Body of pancreas (tissue), 4 donors: ENCODE data around the gene C1GALT1. TPM values are rescaled to one million over a fixed set of nuclear protein-coding genes. Genes with fewer than 3 reads are reported as not detected.
"Not testable (repeated sequence)": the region's sequence is repeated elsewhere in the genome, so short reads cannot be mapped to it uniquely, and the experiment has no call there.

Experiments
- ATAC-seq: fragments of 150-250 bp; one replicate; pipeline ENCODE4 v1.9.1; 2016
- DNase-seq, 4 donors: peaks; one replicate each; pipeline ENCODE4 v3.0.0-alpha.2; 2019
- H3K27ac ChIP-seq, 4 donors: fragments of 200-600 bp; sonication (generic); 1 replicate in 3 of 4; 2 replicates in 1 of 4; pipeline versions ENCODE4 v1.5.1 to v1.6.1; 2016 to 2019; ENCODE audit warnings: mild to moderate bottlenecking in 1 of 4, mixed read lengths in 1 of 4, moderate library complexity in 1 of 4
- H3K27me3 ChIP-seq, 2 donors: fragments of 200-600 bp; sonication (generic); one replicate each; pipeline ENCODE4 v1.6.0; 2016; ENCODE audit warnings: mild to moderate bottlenecking in 1 of 2
- H3K36me3 ChIP-seq, 2 donors: fragments of 200-600 bp; sonication (generic); replicated peaks in 1 of 2; 2 replicates each; pipeline ENCODE4 v1.5.1; 2016; ENCODE audit warnings: low read depth in 2 of 2; ENCODE audit not compliant: insufficient read depth in 1 of 2
- H3K4me1 ChIP-seq: fragments of 200-600 bp; sonication (generic); one replicate; pipeline ENCODE4 v1.6.0; 2016
- H3K4me3 ChIP-seq, 2 donors: fragments of 200-600 bp; sonication (generic); 1 replicate in 1 of 2; 2 replicates in 1 of 2; pipeline ENCODE4 v1.5.1; 2016 to 2019
- H3K9me3 ChIP-seq, 3 donors: fragments of 200-600 bp; sonication (generic); 1 replicate in 2 of 3; 2 replicates in 1 of 3; pipeline ENCODE4 v1.5.1; 2016
- CTCF ChIP-seq, 7 experiments: fragments of 450-650 bp in 4 of 7; fragments of 200-600 bp in 3 of 7; sonication (generic) in 3 of 7; IDR thresholded peaks; one replicate each; pipeline ENCODE4 v1.5.1; 2016 to 2019; ENCODE audit warnings: antibody characterized with exemption in 7 of 7
- POLR2A ChIP-seq, 3 donors: fragments of 450-650 bp; IDR thresholded peaks; one replicate each; pipeline ENCODE4 v1.6.1; 2016; ENCODE audit warnings: antibody characterized with exemption in 3 of 3, mild to moderate bottlenecking in 2 of 3
- WGBS, 2 donors: methylation state at CpG; one replicate each; pipeline ENCODE4 v1.1.5; 2017; 5-methylcytosine and 5-hydroxymethylcytosine counted together
- intact Hi-C: fragments of 100-400 bp; cut with DNase I; formaldehyde crosslinking; loops from one replicate; pipeline ENCODE4 v1.15.1; 2023
- total RNA-seq, 2 donors: library from RNA; depleted of rRNA; stranded (reverse); fragments of >200 nt; gene quantifications; one replicate each; pipeline ENCODE4 v1.1.0, GENCODE V29; 2016

C1GALT1 gene
- total RNA-seq, 2 donors from 2014 or later = 9.1 to 13.8 TPM

GRCh38 chr7:7151285-7151684 is 31.1 kb upstream of the C1GALT1 start:
- Histone ChIP-seq H3K27ac (no peak overlapping the region), H3K36me3 (no peaks in the 10 kb centered on the region), H3K4me1 (peaks cover 8% of the 10 kb centered on the region), H3K27me3 (no peaks in the 10 kb centered on the region), H3K4me3 (no peak overlapping the region), H3K9me3 (no peaks in the 10 kb centered on the region)
- 44 to 45% methylated on average over 3 of the region's 3 CpGs for WGBS, 2 donors
- no peak for DNase-seq
- no peak for TF ChIP-seq CTCF (IDR thresholded peaks at IDR 0.05)
- no peak for ATAC-seq
- intact Hi-C loops = no loop called here

DNA sequence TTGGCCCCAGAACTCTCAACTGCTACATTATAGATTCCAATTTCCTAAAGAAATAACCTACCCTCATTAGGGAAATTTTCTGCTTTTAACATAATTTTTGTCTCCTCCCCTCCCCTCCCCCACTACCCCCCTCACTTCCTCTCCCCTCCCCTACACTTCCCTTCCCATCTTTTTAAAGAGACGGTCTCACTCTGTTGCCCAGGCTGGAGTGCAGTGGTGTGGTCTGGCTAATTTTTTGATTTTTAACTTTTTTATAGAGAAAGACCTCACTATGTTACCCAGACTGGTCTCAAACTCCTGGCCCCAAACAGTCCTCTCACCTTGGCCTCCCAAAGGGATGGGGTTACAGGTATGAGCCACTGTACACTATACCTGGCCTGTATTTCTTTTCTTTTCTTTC is 30.5 kb upstream of the C1GALT1 start:
- no peak overlapping the region for H3K27ac ChIP-seq
- intact Hi-C loops = no loop called here
- no peaks in the 10 kb centered on the region for H3K9me3 ChIP-seq
- no peak for TF ChIP-seq CTCF (IDR thresholded peaks at IDR 0.05)
- TF ChIP-seq POLR2A (IDR thresholded peaks at IDR 0.05) = no peak
- no peak overlapping the region for H3K4me3 ChIP-seq
- no peaks in the 10 kb centered on the region for H3K36me3 ChIP-seq
- 80 to 96% methylated on average over 1 of the region's 1 CpG for WGBS, 2 donors
- ATAC-seq (no peak), DNase-seq (no peak)
- peaks cover 8% of the 10 kb centered on the region for H3K4me1 ChIP-seq
- H3K27me3 ChIP-seq = no peaks in the 10 kb centered on the region

DNA sequence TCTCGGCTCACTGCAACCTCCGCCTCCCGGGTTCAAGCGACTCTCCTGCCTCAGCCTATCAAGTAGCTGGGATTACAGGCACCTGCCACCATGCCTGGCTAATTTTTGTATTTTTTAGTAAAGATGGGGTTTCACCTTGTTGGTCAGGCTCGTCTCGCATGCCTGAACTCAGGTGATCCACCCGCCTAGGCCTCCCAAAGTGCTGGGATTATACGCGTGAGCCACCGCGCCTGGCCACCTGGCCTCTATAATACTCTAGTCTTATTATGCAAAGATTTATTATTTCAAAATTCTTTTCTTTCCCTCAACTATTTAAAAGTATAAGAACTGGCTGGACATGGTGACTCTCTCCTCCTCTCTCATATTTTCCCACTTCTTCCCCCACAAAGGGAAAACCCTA is 30.0 kb upstream of the C1GALT1 start:
- no peaks in the 10 kb centered on the region for H3K36me3 ChIP-seq
- intact Hi-C loops = no loop called here
- ATAC-seq = no peak
- no peak overlapping the region for H3K4me3 ChIP-seq
- H3K27me3 ChIP-seq = no peaks in the 10 kb centered on the region
- no peak overlapping the region for H3K27ac ChIP-seq
- H3K9me3 ChIP-seq = no peaks in the 10 kb centered on the region
- no peak for TF ChIP-seq POLR2A (IDR thresholded peaks at IDR 0.05)
- no peak for TF ChIP-seq CTCF (IDR thresholded peaks at IDR 0.05)
- DNase-seq = no peak
- peaks cover 8% of the 10 kb centered on the region for H3K4me1 ChIP-seq
- 95 to 97% methylated on average over 11 of the region's 11 CpGs for whole genome bisulfite sequencing, 2 donors

GRCh38 chr7:7154355-7154754 is 28.0 kb upstream of the C1GALT1 start:
- H3K27ac ChIP-seq, DNase-seq, H3K27me3 ChIP-seq, H3K4me1 ChIP-seq, H3K9me3 ChIP-seq, H3K36me3 ChIP-seq, H3K4me3 ChIP-seq, intact Hi-C loops, ATAC-seq: not testable (repeated sequence)
- WGBS, 2 donors = 38 to 50% methylated on average over 1 of the region's 1 CpG

DNA sequence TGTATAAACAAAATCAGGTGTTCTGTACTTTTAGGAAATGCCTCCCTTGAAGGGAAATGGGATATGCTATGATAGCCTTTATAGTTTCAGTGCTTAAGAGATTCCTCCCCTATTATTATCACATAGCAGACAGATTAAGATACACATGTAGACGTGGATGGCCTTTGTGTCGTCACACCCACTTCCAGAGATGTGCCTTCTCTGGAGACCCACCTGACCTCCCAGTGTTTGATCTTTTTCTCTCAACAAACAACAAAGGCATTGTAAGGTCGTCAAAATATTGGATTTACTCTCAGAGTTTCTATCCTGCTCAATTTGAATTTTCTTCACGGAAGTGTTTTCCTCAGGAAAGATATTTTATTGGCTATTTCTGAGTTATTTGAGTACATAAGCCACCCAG is 25.7 kb upstream of the C1GALT1 start:
- intact Hi-C loops = no loop called here
- Histone ChIP-seq H3K27ac (no peak overlapping the region), H3K27me3 (no peaks in the 10 kb centered on the region), H3K4me1 (no peaks in the 10 kb centered on the region), H3K4me3 (no peak overlapping the region), H3K9me3 (no peaks in the 10 kb centered on the region), H3K36me3 (no peaks in the 10 kb centered on the region)
- WGBS, 2 donors = 53 to 58% methylated on average over 4 of the region's 4 CpGs
- no peak for DNase-seq
- no peak for TF ChIP-seq CTCF (IDR thresholded peaks at IDR 0.05)
- no peak for TF ChIP-seq POLR2A (IDR thresholded peaks at IDR 0.05)
- ATAC-seq = no peak
